Measurements from ENCODE around the gene YWHAQ. TPM values are rescaled to one million over a fixed set of nuclear protein-coding genes. Genes with fewer than 3 reads are reported as not detected.

YWHAQ gene
- total and polyA plus RNA-seq, 9 of the 15 experiments (the other 6 are each of a cell fraction or from before 2014, with no cell fraction given): 63.1 to 359 (median 203) TPM

DNA sequence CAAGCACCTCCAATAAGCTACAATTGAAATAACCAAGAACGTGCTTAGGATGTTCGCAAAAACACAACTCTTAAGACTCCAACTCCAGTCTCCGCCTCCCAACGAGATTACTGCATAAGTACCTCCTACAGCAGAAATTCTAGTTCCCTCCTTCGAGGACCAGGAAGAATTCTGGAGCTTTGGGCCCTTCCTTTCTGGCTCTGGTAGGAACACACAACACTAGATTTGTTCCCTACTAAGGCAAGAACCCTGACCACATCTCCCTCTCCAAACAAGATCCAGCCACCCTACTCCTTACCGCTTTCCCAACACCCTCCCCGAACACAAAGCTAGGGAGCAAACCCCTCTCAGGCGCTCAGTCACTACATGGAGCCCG lies 75.9 kb downstream of the YWHAQ start (continued):
- no peak for TF ChIP-seq CEBPB (tag; IDR thresholded peaks at IDR 0.05)
- no peak for TF ChIP-seq COPS2 (conservative IDR thresholded peaks at IDR 0.05)
- TF ChIP-seq, protein P1, sequence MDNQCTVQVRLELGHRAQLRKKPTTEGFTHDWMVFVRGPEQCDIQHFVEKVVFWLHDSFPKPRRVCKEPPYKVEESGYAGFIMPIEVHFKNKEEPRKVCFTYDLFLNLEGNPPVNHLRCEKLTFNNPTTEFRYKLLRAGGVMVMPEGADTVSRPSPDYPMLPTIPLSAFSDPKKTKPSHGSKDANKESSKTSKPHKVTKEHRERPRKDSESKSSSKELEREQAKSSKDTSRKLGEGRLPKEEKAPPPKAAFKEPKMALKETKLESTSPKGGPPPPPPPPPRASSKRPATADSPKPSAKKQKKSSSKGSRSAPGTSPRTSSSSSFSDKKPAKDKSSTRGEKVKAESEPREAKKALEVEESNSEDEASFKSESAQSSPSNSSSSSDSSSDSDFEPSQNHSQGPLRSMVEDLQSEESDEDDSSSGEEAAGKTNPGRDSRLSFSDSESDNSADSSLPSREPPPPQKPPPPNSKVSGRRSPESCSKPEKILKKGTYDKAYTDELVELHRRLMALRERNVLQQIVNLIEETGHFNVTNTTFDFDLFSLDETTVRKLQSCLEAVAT (IDR thresholded peaks at IDR 0.05): peak; percentile 72 to 84
- peak; percentile 23 for TF ChIP-seq KDM5B (IDR thresholded peaks at IDR 0.05; ENCODE audit: insufficient replicate concordance, low read depth, low read length)
- peak; percentile 16; the same call in 1 of the 2 replicates for TF ChIP-seq BHLHE40 (IDR thresholded peaks at IDR 0.05; ENCODE audit: low read length)
- TF ChIP-seq CC2D1A (IDR thresholded peaks at IDR 0.05): no peak
- peak; percentile 3; the same call in 1 of the 2 replicates for TF ChIP-seq POLR2AphosphoS2 (IDR thresholded peaks at IDR 0.05; ENCODE audit: low read length)
- TF ChIP-seq TGIF2 (CRISPR knock-in tag; IDR thresholded peaks at IDR 0.05): no peak
- peak; percentile 35; the same call in 1 of the 2 replicates for TF ChIP-seq SPI1 (IDR thresholded peaks at IDR 0.05; ENCODE audit: borderline replicate concordance, low read depth, low read length)

All from K562 (cell line).